Astrocyte of the cerebellum (primary cell): ENCODE data around the gene YPEL5.

ENCODE experiments used
- DNase-seq: peaks from one replicate; pipeline ENCODE4 v3.0.0-alpha.2; 2011; ENCODE audit warnings: low read depth
- H3K4me3 ChIP-seq: 2 replicates; pipeline ENCODE4 v1.5.1; 2011; ENCODE audit warnings: mild to moderate bottlenecking, low read depth, low read length, moderate library complexity
- CTCF ChIP-seq: IDR thresholded peaks from 2 replicates; pipeline ENCODE4 v1.5.1; 2012; ENCODE audit warnings: low read length, low read depth, moderate library complexity, mild to moderate bottlenecking; ENCODE audit errors: missing control alignments
- in situ Hi-C: cut with HindIII; loops from 2 replicates; pipeline ENCODE4 v1.10.0; 2017; ENCODE audit warnings: low sequenced_read_pairs

Gene YPEL5

GRCh38 chr2:30155202-30155601, 8.4 kb downstream of the YPEL5 start:
- H3K4me3 ChIP-seq = no peak overlapping the region
- TF ChIP-seq CTCF = no peak
- DNase-seq = no peak
- in situ Hi-C loops = no loop called here

- H3K4me3 ChIP-seq = no peak overlapping the region
- in situ Hi-C loops = no loop called here
- no peak for TF ChIP-seq CTCF
- no peak for DNase-seq
Measured at GRCh38 chr2:30155889-30156658, 9.3 kb downstream of the YPEL5 start.

- DNase-seq = no peak
- no peak overlapping the region for H3K4me3 ChIP-seq
- no peak for TF ChIP-seq CTCF
- in situ Hi-C loops = no loop called here
Measured at GRCh38 chr2:30157616-30158015, 10.8 kb downstream of the YPEL5 start.

- TF ChIP-seq CTCF = no peak
- no peak for DNase-seq
- H3K4me3 ChIP-seq = no peak overlapping the region
- in situ Hi-C loops = no loop called here
Measured at GRCh38 chr2:30159766-30160165, 13.0 kb downstream of the YPEL5 start.

- TF ChIP-seq CTCF = no peak
- H3K4me3 ChIP-seq = no peak overlapping the region
- DNase-seq = no peak
- in situ Hi-C loops = no loop called here
Measured at GRCh38 chr2:30161929-30162706, 15.3 kb downstream of the YPEL5 start.

GRCh38 chr2:30162806-30163205, 16.0 kb downstream of the YPEL5 start:
- no peak for TF ChIP-seq CTCF
- no peak for DNase-seq
- in situ Hi-C loops = no loop called here
- H3K4me3 ChIP-seq = no peak overlapping the region
